PC-9 (cell line): ENCODE results near the gene PFKFB3. TPM values are rescaled to one million over a fixed set of nuclear protein-coding genes. Genes with fewer than 3 reads are reported as not detected.

Experiments used
- BruUV-seq: library from RNA; stranded (reverse); fragments of 400-500 nt; replicated peaks from 2 replicates; lab custom pipeline; 2021; lab: Mats Ljungman, UMichigan
- CTCF ChIA-PET: fragments of 300-600 bp; sonication (Branson Sonifier 250); formaldehyde crosslinking; loops from one replicate; lab custom pipeline; 2022; ENCODE audit warnings: antibody characterized with exemption; lab: Charles Lee
- POLR2A ChIA-PET: fragments of 300-600 bp; sonication (Branson Sonifier 250); formaldehyde crosslinking; loops from one replicate; lab custom pipeline; 2022; ENCODE audit warnings: antibody characterized with exemption; ENCODE audit not compliant: unreplicated experiment; lab: Charles Lee
- DNase-seq, 2 experiments: peaks; one replicate each; pipeline versions ENCODE4 v3.0.0 to v3.0.0-alpha.2; 2015 to 2022; ENCODE audit warnings: mixed read lengths in 1 of 2
- H2AFZ ChIP-seq: fragments of 200-600 bp; sonication (generic); 2 replicates; pipeline ENCODE4 v1.8.1; 2017; ENCODE audit warnings: antibody characterized with exemption
- H3F3A ChIP-seq: fragments of 200-600 bp; sonication (generic); 2 replicates; pipeline ENCODE4 v1.8.1; 2017; ENCODE audit warnings: antibody characterized with exemption, mild to moderate bottlenecking, low read depth; ENCODE audit not compliant: insufficient read depth
- H3K27ac ChIP-seq: fragments of 200-600 bp; sonication (generic); 2 replicates; pipeline ENCODE4 v1.6.1; 2016; ENCODE audit warnings: mixed run types
- H3K27me3 ChIP-seq: fragments of 200-600 bp; sonication (generic); 2 replicates; pipeline ENCODE4 v1.6.1; 2016; ENCODE audit warnings: low read depth, mixed run types; ENCODE audit not compliant: insufficient read depth
- H3K36me3 ChIP-seq: fragments of 200-600 bp; sonication (generic); 2 replicates; pipeline ENCODE4 v1.6.1; 2016; ENCODE audit warnings: low read depth, mixed run types
- H3K4me1 ChIP-seq: fragments of 200-600 bp; sonication (generic); replicated peaks from 2 replicates; pipeline ENCODE4 v1.6.1; 2016; ENCODE audit warnings: mixed run types; ENCODE audit not compliant: insufficient read depth
- H3K4me2 ChIP-seq: fragments of 200-600 bp; sonication (generic); 2 replicates; pipeline ENCODE4 v1.6.1; 2017; ENCODE audit warnings: mixed run types
- H3K4me3 ChIP-seq: fragments of 200-600 bp; sonication (generic); 2 replicates; pipeline ENCODE4 v1.6.1; 2016; ENCODE audit warnings: mixed run types
- H3K79me2 ChIP-seq: fragments of 200-600 bp; sonication (generic); 2 replicates; pipeline ENCODE4 v1.6.1; 2017; ENCODE audit warnings: low read depth, mixed run types
- H3K9me2 ChIP-seq: fragments of 200-600 bp; sonication (generic); 2 replicates; pipeline ENCODE4 v1.8.1; 2017; ENCODE audit warnings: mild to moderate bottlenecking; ENCODE audit not compliant: insufficient read depth
- H3K9me3 ChIP-seq: fragments of 200-600 bp; sonication (generic); 2 replicates; pipeline ENCODE4 v1.8.1; 2016; ENCODE audit warnings: low read depth; ENCODE audit not compliant: insufficient read depth
- H4K20me1 ChIP-seq: fragments of 200-600 bp; sonication (generic); 2 replicates; pipeline ENCODE4 v1.8.1; 2017; ENCODE audit not compliant: insufficient read depth
- CTCF ChIP-seq: fragments of 200-600 bp; sonication (generic); conservative IDR thresholded peaks from 2 replicates; pipeline ENCODE4 v1.6.1; 2017; ENCODE audit warnings: mixed run types, antibody characterized with exemption, mild to moderate bottlenecking, moderate library complexity
- EZH2 ChIP-seq: fragments of 200-600 bp; sonication (generic); IDR thresholded peaks from 2 replicates; pipeline ENCODE4 v1.8.0; 2017; ENCODE audit warnings: antibody characterized with exemption, low read depth
- intact Hi-C: fragments of 100-400 bp; cut with micrococcal nuclease; formaldehyde crosslinking; loops from one replicate; pipeline ENCODE4 v1.10.0; 2022; ENCODE audit not compliant: unreplicated experiment
- total RNA-seq: library from RNA; stranded (reverse); gene quantifications from 2 replicates; pipeline ENCODE4 v1.2.3, GENCODE V29; 2021

The PFKFB3 gene
- total RNA-seq, 1 experiment from 2014 or later, result 37.8 TPM

- Histone ChIP-seq H4K20me1 (no peaks in the 10 kb centered on the region), H3K4me2 (no peak overlapping the region), H3K4me3 (no peak overlapping the region), H3K27me3 (no peaks in the 10 kb centered on the region), H3K36me3 (no peaks in the 10 kb centered on the region), H3K27ac (no peak overlapping the region), H3K4me1 (no peaks in the 10 kb centered on the region), H3K9me3 (no peaks in the 10 kb centered on the region), H3F3A (no peaks in the 10 kb centered on the region), H3K79me2 (no peaks in the 10 kb centered on the region), H2AFZ (no peak overlapping the region), H3K9me2 (no peaks in the 10 kb centered on the region)
- no TSS peak for BruUV-seq
- DNase-seq, result no peak
- intact Hi-C loops, result no loop called here
- POLR2A ChIA-PET, result no interaction called here
- TF ChIP-seq CTCF (no peak), EZH2 (no peak)
- CTCF ChIA-PET, result no interaction called here
Measured at GRCh38 chr10:6223981-6224380, 21.2 kb downstream of the PFKFB3 start.

- Histone ChIP-seq H3K27me3 (no peaks in the 10 kb centered on the region), H4K20me1 (no peaks in the 10 kb centered on the region), H3K9me3 (no peaks in the 10 kb centered on the region), H3K4me3 (no peak overlapping the region), H3K9me2 (no peaks in the 10 kb centered on the region), H3F3A (no peaks in the 10 kb centered on the region), H3K4me1 (no peaks in the 10 kb centered on the region), H3K36me3 (no peaks in the 10 kb centered on the region), H3K4me2 (no peak overlapping the region), H3K79me2 (no peaks in the 10 kb centered on the region), H3K27ac (no peak overlapping the region), H2AFZ (no peak overlapping the region)
- BruUV-seq, result no TSS peak
- DNase-seq, result no peak
- TF ChIP-seq CTCF (no peak), EZH2 (no peak)
- ChIA-PET CTCF (no interaction called here), POLR2A (no interaction called here)
- intact Hi-C loops, result no loop called here
Measured at GRCh38 chr10:6224781-6225180, 22.0 kb downstream of the PFKFB3 start.

GRCh38 chr10:6225263-6225814 is 22.6 kb downstream of the PFKFB3 start:
- no peaks in the 10 kb centered on the region for H3F3A ChIP-seq
- H3K4me3 ChIP-seq, result no peak overlapping the region
- no peaks in the 10 kb centered on the region for H4K20me1 ChIP-seq
- no peak overlapping the region for H3K27ac ChIP-seq
- no peaks in the 10 kb centered on the region for H3K79me2 ChIP-seq
- no peaks in the 10 kb centered on the region for H3K36me3 ChIP-seq
- H3K9me3 ChIP-seq, result no peaks in the 10 kb centered on the region
- H3K4me1 ChIP-seq, result no peaks in the 10 kb centered on the region
- intact Hi-C loops, result no loop called here
- DNase-seq, result no peak
- no peak overlapping the region for H2AFZ ChIP-seq
- no peaks in the 10 kb centered on the region for H3K27me3 ChIP-seq
- POLR2A ChIA-PET, result interaction anchor here (0.8 kb wide), 1 partner anchor 50 kb away, joined by 6 read pairs; no protein-coding TSS in a partner anchor
- no peaks in the 10 kb centered on the region for H3K9me2 ChIP-seq
- CTCF ChIA-PET, result no interaction called here
- TF ChIP-seq EZH2 (no peak), CTCF (no peak)
- H3K4me2 ChIP-seq, result no peak overlapping the region
- BruUV-seq, result no TSS peak
